Measurements from ENCODE around the gene AADACL4. TPM values are rescaled to one million over a fixed set of nuclear protein-coding genes. Genes with fewer than 3 reads are reported as not detected.

AADACL4 gene
- polyA plus RNA-seq, 1 experiment, result not detected

DNA sequence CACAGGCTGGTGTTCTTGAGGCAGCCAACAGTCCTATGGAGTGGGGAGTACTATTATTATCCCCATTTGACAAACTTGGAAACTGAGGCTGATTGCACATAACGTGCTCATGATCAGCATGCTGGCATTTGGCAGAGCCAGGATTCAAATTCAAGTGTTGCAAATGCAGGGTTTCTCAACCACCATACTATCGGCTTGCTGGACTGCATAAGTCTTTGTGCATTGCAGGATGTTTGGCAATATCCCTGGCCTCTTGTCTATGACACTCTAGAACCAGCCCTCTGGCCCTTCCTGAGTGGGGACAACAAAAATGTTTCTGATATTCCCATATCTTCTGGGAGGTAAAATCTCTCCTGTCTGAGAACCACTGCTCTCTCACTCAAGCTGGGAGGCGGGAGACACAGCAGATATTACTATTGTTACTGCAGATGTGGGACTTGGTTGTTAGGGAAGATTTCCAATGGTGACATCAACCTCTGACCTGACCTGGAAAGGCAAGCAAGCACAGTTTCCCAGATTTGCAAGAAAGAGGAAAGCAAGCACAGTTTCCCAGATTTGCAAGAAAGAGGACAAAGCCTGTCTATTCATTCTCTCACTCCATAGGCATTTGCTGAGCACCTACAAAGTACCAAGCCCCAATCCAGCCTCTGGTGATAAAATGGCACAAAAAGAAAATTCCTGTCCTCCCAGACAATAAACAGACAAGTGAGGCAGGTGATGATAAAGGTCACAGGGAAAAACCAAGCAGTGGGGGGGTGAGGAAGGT is 71.0 kb downstream of the AADACL4 start:
- H3K27me3 ChIP-seq (ENCODE audit: control insufficient read depth, insufficient read depth, low read length), result no peaks in the 10 kb centered on the region
- no peaks in the 10 kb centered on the region for H3K9me3 ChIP-seq (ENCODE audit: control insufficient read depth, insufficient read depth, low read length)
- no peak for DNase-seq (ENCODE audit: low read depth, low spot score)
- CTCF ChIA-PET, result no interaction called here
- POLR2A ChIA-PET, result no interaction called here
- no peak overlapping the region for H3K27ac ChIP-seq (ENCODE audit: low read depth, low read length)
- no peak overlapping the region for H3K4me3 ChIP-seq (ENCODE audit: low read depth, low read length)
- TF ChIP-seq, protein P1, sequence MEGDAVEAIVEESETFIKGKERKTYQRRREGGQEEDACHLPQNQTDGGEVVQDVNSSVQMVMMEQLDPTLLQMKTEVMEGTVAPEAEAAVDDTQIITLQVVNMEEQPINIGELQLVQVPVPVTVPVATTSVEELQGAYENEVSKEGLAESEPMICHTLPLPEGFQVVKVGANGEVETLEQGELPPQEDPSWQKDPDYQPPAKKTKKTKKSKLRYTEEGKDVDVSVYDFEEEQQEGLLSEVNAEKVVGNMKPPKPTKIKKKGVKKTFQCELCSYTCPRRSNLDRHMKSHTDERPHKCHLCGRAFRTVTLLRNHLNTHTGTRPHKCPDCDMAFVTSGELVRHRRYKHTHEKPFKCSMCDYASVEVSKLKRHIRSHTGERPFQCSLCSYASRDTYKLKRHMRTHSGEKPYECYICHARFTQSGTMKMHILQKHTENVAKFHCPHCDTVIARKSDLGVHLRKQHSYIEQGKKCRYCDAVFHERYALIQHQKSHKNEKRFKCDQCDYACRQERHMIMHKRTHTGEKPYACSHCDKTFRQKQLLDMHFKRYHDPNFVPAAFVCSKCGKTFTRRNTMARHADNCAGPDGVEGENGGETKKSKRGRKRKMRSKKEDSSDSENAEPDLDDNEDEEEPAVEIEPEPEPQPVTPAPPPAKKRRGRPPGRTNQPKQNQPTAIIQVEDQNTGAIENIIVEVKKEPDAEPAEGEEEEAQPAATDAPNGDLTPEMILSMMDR (IDR thresholded peaks at IDR 0.05; ENCODE audit: low read depth, low read length), result no peak

DNA sequence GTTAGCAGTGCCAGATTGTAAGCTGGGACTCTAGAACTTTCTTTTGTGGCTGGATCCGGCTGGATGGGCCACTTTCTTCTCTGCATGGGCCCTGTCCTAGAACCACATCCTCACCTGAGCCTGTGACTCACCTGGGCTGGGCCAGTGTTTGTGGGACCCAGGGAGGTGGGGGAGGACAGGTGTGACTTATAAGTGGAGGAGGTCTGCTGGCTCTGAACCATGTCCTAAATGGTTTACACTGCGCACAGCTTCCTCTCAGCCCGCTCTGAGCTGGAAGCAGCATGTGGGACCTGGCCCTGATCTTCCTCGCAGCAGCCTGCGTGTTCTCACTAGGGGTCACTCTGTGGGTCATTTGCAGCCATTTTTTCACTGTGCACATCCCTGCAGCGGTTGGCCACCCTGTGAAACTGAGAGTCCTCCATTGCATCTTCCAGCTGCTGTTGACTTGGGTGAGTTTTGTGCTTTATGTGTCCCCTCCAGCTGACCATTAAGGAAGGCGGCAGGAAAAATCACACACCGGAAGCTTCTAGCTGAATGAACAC is 72.1 kb downstream of the AADACL4 start, which contains the start of gene AADACL3:
TSS of gene AADACL3 (plus strand) at position 215 of the 542 bp plus-strand sequence. CDS start at position 282, 67 bp downstream.
- Histone ChIP-seq H3K27ac (ENCODE audit: low read depth, low read length) (no peak within 1 kb of the TSS), H3K9me3 (ENCODE audit: control insufficient read depth, insufficient read depth, low read length) (no peaks in the 10 kb centered on the region), H3K27me3 (ENCODE audit: control insufficient read depth, insufficient read depth, low read length) (no peaks in the 10 kb centered on the region), H3K4me3 (ENCODE audit: low read depth, low read length) (no peak within 1 kb of the TSS)
- TF ChIP-seq, protein P1 (IDR thresholded peaks at IDR 0.05; ENCODE audit: low read depth, low read length), result no peak
- CTCF ChIA-PET, result no interaction called here
- DNase-seq (ENCODE audit: low read depth, low spot score), result no peak
- POLR2A ChIA-PET, result no interaction called here

Small RNA genes within 50 kb of the gene (small RNA-seq; reads per million reads assigned to genes)
- gene AC244670.1 (ENCODE audit: insufficient read length, low read depth), result not detected

Other genes starting within 250 kb of the AADACL4 start
- 42.3 and 50.5 TPM in 2 replicates for gene DHRS3, start 25.9 kb upstream of the AADACL4 start, polyA plus RNA-seq (2011; rRNA removed)
- gene AADACL3, start 72.0 kb downstream of the AADACL4 start, polyA plus RNA-seq (2011; rRNA removed), result not detected in 2 replicates
- gene CFAP107, start 102.1 kb downstream of the AADACL4 start, polyA plus RNA-seq (2011; rRNA removed), result not detected in 2 replicates
- not detected in 2 replicates for gene PRAMEF12, start 129.7 kb downstream of the AADACL4 start, polyA plus RNA-seq (2011; rRNA removed)
- not detected in 2 replicates for gene PRAMEF1, start 147.3 kb downstream of the AADACL4 start, polyA plus RNA-seq (2011; rRNA removed)
- not detected in 2 replicates for gene PRAMEF11, start 187.3 kb downstream of the AADACL4 start, polyA plus RNA-seq (2011; rRNA removed)
- gene HNRNPCL1, start 204.6 kb downstream of the AADACL4 start, polyA plus RNA-seq (2011; rRNA removed), result not detected in 2 replicates
- not detected in 2 replicates for gene PRAMEF2, start 213.0 kb downstream of the AADACL4 start, polyA plus RNA-seq (2011; rRNA removed)
- not detected in 2 replicates for gene PRAMEF4, start 242.1 kb downstream of the AADACL4 start, polyA plus RNA-seq (2011; rRNA removed)